Embryonic facial prominence (tissue), 1 donor: Measurements from ENCODE around the gene TARP.

ENCODE experiments used
- DNase-seq: peaks from one replicate; pipeline ENCODE4 v3.0.0-alpha.2; 2016; ENCODE audit errors: extremely low spot score

Gene TARP

DNA sequence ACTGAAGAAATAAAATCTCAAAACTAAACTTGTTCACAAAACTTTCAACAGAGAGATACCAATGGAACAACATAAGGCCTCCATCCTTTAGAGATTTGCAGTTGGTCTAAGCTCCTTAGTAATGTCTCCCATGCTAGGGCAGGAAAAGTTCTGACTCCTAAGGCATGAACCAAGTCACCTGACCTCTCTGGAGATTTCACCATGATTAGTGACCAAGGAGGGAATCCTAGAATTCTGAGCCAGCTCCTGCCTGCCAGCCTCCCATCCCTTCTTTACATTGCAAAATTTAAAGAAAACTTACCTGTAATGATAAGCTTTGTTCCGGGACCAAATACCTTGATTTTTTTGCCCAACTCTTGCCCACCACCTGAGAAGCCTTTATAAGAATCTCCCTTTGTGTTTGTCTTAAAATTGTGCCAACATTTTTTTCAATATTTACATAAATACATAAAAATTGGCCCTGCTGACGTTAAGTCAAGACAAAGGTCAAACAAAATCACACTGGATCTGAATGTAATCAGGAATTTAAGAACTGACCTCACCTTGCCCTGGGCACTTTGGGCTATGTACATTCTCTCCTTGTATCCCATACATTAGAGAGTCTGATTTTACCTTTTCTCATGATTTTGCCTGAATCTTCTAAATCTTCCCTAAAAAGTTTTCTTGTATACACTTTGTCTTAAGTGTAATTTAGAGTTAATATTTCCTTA, at the start of gene TARP:
Gene TARP, minus strand, starts transcription at position 351 of the 710 bp plus-strand sequence.
- no peak for DNase-seq

DNA sequence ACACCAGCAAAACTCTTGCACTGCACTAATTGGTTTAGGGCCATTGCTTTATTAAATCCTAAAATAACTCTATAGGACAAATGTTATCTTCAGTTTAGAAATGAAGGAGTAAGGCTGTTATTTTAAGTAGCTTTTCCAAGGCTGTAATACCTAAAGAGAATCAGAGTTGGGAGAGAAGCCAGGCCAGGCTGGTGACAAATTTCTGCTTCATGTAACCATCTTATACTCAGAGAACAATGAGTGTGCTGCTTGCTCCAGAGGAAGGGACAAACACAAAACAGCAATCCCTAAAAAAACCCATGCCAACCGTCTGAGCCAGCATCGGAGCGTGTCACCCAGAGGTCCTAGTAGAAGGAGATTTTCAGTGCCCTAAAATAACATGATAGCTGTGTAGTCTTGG, 49.7 kb upstream of the TARP start:
- DNase-seq: no peak

DNA sequence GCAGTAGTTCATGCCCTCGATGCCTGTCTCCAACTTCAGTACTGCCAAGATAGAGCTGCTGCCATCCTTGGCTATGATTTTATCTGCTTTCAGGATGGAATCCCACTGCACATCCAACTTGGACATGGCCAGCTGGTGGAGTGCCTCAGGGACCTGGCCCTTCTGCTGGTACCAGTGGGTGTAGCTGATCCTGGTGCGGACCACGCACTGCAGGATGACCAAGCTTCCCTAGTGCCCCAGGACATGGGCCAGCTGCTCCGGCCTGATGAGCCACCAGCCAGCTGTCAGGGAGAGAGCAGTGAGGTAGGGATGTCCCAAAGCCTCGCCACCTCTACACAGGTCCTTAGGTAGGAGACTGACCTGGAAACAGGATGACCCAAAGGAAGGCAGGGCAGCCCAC, 49.0 kb upstream of the TARP start:
- no peak for DNase-seq

DNA sequence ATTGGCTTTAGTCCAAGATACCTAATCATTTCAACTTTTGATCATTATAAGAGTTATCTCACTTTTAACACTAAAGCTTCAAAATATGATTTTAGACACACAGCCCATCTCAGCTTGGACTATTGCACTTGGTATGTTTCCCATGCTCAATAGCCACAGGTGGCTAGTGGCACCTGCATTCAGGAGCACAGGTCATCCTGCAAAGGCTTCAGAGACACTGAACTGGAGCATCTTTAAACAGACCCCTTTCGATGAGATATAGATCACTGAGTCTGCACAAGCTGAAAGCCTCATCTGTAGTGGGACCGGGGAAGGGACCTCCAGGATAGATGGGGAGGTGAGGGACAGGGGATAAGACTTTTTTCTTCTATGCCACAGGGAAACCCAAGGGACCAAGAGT, 48.5 kb upstream of the TARP start:
- no peak for DNase-seq

DNA sequence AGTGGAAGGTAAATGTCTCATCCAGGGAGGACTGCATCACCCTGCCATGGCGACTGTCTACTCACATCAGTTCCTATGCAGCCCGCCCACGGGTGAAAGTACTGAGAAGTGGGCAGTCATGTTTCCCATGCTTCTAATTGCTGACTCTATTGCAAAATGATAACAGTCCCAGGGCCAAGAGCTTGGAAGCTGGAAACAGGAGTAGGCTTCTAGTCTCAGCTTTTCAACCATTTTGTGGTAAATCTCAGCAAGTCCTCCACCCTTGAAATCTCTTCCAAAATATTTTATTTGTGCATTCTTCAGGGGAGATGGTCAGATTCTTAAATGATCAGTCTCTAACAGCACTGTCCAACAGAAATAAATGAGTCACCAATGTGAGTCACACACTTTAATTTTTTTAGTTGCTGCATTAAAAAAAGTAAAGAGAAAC, 48.1 kb upstream of the TARP start:
- no peak for DNase-seq

DNA sequence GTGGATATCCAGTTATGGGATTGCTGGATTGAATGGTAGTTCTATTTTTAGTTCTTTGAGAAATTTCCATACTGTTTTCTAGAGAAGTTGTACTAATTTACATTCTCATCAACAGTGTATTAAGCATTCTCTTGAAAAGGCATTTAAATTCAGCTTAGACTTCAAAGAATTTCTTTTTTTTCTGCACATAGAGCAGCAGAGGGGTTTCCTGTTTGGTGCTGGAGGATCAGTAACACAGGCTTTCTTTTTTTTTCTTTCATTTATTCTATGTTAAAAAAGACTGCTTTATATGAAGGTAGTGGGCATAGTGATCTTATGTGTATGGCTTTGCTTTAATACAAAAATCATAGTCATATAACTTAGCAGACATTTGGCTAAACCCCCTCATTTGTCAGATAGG, 47.6 kb upstream of the TARP start:
- no peak for DNase-seq

DNA sequence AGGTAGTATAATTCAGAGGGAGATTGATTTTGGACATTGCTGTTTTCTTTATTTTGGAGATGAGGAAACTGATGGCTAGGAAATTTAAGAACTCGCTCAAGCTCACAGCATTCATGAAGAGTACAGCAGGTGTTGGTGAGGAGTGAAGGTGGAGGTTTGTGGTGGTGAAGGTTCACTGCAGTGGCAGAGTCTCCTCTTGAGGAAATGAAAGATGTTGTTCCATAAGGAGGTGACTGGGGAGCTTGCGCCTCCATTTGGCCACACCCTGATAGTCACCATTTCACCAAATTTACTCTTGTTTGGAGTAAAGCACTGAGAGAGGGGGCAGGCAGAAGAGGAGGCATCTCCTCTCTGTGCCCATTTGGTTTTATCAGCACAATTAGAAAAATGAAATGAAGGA, 46.4 kb upstream of the TARP start:
- DNase-seq: no peak

DNA sequence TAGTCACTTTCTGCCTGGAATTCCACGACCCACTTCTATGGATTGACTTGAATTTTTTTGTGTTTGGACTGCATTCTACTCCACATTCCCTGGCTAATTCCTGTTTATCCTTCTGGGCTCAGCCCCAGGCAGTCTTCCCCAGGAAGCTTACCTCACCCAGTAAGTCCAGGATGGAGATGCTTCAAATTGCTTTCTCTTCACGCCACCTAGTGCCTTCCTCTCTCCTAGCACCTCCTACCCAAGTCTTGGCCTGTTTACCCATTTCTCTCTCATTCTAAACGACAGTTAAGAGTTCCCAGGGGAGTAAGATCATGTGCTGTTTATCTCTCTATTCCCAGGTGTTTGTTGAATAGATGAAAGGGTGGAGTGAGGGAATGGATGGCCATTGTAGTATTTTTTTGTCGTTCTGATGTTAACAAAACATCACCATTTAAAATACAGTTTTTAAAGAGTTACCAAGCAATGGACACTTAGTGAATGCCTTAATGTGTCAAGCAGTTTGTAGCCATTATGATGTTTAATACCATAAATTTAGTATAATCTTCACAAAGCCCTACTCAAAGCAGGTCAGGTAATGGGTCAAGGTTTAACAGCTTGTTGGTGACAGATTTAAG, 45.5 kb upstream of the TARP start:
- DNase-seq: no peak

DNA sequence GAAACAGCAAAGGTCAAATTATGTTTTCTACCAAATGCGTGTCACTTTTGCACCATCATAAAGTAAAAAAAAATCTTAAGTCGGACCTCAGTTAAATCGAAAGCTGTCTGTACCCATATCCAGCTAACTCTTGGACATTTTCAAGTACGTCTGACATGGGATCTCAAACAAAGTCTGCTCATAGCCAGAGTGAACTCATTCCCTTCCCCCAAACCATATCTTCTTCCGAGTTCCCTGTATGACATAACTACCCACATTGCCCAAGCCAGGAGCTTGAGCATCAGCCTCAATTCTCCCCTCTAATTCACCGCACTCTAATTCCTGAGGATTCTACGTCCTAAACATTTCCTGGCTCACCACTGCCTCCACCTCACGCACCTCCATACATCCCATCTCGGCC, 44.8 kb upstream of the TARP start:
- no peak for DNase-seq

DNA sequence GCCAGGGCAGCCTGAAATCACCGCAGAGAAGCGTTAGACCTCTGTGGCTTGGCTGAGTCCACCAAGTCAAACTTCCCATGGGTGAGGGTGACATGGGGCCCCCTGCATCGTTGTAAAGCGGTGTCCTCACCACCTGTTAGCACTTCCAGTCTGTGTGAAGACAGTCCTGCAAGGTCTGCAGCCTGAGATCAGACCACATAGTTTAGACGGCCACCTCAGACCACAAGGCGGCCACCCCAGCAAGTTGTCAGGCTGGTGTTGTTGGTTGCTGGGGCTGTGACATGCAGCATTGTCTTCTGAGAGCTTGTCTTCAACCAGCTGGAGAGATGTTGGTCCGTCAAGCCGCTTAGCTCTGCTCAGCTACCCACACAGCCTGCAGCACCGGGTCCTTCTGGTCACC, 44.1 kb upstream of the TARP start:
- no peak for DNase-seq

DNA sequence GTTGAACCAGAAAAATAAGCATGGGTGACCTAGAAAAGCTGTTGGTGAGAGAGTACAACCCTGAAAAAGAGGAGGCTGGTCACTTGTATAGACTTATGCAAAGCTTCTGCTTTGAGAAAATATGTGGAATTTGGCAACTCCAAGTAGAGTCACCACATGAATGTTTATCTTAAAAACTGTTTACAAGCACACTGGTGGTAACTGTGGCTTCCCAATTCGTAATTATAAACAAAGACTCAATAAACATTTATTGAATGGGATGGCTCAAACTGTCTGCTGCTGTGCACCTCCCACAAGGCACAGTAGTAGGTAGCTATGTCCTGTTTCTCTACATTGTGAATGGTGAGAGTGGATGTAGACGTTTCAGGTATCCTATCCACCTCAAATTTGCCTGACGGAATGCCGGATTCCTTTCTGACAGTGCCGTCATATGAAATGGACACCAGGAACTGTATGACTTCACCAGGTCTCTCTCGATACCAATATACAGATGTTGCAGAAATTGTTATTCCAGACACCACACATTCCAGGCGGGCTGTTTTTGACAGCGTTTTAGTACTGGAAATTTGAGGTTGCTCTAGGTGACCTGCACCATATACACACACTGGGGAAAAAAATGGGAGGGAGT, 43.4 kb upstream of the TARP start:
- no peak for DNase-seq

DNA sequence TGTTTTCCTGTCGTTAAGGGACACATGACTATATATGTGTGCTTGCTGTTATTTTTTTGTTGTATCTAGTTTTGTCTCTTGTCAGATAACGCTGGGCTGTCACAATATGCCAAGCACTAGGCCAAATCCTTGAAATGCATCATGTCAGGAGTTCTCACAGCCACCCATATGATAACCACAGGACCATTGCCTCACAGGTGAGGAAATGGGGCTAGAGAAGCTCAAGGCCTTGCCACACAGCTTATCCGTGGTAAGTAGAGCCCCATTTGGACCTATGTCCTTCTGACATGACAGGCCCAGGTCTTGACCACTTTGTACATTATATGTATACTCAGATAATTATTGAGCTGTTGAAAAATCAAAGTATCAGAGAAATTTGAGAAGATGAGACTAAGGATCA, 42.0 kb upstream of the TARP start:
- no peak for DNase-seq

DNA sequence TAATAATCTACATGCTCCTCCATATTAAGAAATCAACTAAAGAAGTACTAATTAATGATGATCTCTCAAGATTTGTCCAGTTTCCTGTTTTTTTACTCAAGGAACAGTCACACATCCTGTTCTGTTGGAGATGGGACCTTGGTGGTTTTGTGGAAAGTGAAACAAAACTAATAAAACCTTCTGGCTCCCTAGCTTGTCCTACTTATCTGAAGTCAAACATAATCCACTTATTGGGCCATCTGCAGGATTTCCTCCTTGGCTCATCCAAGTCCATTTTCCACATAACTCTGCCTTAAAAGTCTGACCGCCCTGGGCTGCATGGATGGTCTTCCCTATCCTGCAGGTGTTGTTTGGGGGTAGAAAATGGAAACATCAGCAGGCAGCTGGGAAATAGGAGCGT, 39.4 kb upstream of the TARP start:
- DNase-seq: no peak

DNA sequence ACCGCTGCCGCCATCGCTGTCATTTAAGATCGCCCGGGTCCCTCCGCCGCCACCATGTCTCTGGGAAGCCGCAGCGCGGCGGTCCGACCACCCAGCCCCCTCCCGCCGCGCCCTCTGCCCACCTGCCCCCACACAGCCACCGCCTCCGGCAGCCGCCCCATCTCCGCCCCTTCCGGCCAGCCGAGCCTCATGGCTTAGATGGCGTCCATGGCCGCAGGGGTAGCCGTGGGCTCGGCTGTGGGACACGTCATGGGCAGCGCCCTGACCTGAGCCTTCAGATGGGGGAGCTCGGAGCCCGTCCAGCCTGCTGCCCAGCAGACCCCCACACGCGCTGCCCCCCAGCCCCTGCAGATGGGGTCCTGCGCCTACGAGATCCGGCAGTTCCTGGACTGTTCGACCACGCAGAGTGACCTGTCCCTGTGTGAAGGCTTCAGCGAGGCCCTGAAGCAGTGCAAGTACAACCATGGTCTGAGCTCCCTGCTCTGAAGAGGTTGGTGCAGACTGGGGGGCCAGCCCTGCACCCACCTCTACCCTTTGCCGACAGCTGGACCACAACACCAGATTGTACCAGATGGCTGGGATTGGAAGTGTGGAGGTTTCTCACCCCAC, 38.0 kb upstream of the TARP start:
- DNase-seq: no peak

DNA sequence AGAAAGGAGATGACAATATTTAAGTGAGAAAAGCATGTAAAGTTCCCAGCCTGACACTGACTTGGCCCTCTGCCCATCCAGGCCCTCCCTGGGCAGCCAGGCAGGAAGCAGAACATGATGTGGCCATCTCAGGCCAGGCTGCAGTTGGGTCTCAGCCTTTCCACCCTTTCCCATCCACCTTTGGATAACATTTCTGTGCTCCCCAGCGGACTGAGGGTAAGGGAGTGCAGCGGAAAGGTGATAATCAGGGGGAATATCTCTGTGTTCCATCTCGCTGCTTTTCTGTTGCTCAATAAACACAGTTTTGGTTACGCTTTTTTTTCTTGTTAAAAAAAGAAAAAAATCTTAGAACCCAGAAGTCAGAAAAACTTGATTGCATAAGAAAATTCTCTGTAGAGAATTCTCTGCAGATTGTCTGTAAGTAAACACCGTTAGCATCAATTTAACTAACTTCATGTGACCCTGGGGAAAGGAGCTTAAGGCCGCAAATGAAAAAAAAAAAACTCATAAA, 37.2 kb upstream of the TARP start:
- DNase-seq: no peak

DNA sequence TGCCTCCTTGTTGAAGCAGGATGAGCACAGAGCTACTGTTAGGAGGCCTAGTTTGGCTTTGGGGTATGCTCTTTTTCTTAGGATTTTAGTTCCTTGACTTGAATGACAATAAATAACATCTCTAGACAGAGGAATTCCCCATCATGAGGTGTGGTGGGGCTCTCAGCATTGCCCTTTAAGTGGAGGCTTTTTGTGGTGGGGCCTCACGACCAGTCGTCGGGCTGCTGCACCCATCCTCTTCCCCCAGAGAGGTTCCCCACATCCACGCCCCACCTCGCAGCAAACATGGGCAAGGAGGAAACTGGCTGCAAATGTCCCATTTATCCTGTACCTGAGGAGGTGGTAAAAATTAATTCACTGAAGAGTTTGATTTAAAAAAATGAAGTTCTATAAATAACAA, 36.1 kb upstream of the TARP start:
- DNase-seq: no peak

DNA sequence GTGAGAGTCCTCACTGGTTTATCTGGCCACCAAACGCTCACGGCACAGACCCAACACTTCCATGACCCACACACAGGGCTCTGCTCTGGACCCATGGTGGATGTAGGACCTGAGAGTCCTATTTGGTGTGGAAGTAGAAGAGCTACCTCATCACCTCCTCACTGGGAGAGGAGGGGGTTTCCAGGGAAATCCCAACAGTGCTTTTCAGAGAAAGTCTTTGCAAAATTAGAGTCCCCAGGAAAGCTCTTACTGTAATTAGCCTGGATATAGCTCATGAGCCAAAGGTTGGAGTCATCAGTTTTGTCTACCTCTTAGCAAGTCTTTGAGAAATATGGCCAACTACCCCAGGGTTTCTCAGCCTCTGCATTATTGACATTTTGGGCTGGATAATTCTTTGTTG, 34.7 kb upstream of the TARP start:
- DNase-seq: no peak

DNA sequence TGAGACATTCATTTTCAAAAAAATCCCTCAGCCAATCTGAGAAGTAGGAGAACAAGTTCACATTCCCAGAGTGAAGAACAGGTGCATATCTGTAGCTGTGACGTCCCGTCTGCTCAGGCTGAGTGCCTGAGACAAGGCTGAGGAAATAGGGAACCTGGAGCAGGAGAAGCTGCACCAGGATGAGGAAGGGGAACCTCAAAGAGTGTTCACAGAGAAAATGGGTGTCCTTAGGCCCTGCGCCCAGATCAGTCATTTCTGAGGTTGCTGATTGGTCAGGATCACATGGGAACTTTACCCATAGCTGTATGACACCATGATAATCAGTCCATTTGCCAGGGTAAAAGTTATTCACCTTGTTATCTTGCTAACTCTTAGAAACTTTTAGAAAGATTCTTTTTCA, 34.2 kb upstream of the TARP start:
- DNase-seq: no peak

DNA sequence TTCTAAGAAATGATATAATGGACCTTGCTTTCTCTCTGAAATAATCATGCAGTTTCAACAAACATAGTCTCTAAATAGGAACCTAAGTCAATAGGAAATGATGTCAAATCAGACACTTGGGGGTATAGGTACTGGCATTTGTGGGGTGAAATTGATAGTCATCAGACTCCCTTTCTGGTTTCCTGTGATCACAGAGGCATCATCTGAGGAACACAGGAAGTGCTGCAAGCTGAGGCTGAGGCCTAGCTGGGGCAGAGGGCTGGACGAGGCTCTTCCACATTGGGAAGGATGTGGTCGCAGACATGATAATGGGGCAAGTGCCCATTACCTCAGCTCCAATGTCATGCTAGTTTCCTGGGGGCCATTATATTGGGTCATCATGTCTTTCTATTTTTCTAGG, 33.5 kb upstream of the TARP start:
- no peak for DNase-seq

DNA sequence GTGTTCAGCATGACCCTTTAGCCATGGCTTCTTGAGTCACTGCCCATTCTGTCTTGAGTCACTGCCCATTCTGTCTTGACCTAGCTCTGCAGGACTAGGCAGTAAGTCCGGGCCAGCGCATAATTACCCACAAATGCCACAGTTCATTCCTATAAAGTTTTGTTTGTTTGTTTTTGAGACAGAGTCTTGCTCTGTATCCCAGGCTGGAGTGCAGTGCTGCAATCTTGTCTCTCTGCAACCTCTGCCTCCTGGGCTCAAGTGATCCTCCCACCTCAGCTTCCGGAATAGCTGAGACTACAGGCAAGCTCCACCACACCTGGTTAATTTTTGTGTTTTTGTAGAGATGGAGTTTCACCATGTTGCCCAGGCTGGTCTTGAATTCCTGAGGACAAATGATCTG, 32.7 kb upstream of the TARP start:
- no peak for DNase-seq

DNA sequence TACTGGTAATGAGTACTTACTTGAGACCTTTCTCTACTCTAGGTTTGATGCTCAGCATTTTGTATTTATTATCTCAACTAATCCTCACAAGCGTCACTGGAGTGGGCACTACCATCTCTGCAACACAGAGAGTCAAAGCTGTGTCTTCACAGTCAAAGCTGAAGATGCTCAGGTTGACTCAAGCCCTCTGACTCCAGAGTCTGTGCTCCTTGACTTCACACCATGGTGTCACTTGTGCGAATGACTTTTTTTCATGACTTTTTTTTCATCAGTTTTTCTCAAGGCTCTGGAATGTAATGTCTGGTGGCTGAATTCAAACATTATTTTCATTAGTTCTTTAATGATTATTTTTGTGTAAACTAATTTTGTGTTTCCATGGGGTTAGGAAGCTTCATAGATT, 30.4 kb upstream of the TARP start:
- DNase-seq: no peak

DNA sequence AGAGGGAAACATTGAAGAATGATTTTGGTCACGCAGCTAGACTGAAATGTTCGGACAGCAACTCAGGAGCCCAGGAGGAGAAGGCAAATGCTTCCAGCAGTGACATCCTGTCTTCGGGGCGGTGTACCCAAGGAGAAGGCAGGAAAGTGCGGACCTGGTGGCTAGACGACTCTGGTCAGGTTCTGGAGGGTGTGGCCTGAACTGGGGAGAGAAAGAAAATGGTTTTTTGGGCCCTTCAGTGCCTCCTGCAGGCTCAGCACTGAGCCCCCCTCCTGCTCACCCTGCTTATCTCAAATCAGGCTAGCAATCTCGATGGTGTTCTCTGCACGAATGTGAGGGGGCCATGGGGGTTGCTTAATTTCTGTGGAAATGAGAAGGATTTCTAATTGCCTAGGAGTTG, 26.7 kb upstream of the TARP start:
- DNase-seq: no peak
